GM21737 (cell line): ENCODE data around the gene ARSG.

Experiments
- ATAC-seq: cut with Tn5 transposase; IDR thresholded peaks from one replicate; pipeline ENCODE4 v1.9.1; 2021; ENCODE audit warnings: mild to moderate bottlenecking, moderate library complexity; ENCODE audit not compliant: unreplicated experiment

The ARSG gene

DNA sequence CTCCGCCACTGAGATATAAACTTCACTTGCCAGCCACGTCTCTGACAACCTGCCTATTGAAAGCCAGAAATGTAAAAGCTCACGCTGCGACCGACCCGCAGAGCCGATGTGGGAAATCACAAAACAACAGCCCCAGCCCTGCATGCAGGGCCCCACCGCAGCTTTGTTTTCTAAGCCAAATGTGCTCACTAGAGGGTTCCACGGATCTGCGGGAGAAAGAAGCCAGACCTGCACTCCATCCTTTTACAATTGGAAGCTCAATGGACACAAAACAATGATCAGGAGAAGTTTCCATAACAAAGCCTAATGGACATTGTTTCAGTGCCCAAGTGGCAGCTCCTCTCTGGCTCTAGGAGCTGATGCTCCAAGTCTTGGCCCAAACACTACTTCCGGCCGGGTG lies 132.9 kb downstream of the ARSG start:
- ATAC-seq = no peak

DNA sequence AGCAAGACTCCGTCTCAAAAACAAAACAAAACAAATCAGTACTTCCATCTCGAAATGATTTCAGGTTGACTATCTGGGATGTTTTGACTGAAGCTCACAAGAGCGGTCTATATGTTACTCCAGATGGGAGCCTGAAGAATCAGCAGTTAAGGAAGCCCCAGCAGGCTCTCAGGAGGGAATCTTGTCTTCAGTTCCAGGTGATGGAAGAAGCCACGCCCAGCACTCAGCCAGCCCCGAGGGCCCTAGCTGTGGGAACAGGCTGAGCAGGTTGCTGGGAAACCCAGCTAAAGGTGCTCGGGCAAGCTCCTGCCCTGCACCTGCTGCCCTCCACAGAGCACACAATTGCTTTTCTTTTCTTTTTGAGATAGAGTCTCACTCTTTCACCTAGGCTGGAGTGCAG lies 133.6 kb downstream of the ARSG start:
- no peak for ATAC-seq

DNA sequence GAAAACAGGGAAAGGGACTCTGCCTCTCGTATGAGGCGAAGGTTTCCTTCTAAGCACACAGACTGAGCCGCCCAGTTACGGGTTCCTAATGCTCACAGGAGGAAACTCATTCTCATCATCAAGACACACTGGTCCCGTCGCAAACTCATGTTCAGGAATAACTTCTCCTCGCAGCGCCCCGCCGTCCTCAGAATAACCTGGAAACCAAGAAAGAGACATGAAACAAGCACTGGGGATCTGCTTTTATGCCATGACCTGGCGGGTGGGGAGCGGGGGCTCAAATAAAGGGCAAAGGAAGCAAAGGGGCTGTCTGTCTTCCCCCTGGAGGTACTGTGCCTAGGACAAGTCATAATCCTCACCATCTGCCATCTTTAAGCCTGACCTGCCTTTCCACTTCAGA lies 134.7 kb downstream of the ARSG start:
- ATAC-seq = no peak

DNA sequence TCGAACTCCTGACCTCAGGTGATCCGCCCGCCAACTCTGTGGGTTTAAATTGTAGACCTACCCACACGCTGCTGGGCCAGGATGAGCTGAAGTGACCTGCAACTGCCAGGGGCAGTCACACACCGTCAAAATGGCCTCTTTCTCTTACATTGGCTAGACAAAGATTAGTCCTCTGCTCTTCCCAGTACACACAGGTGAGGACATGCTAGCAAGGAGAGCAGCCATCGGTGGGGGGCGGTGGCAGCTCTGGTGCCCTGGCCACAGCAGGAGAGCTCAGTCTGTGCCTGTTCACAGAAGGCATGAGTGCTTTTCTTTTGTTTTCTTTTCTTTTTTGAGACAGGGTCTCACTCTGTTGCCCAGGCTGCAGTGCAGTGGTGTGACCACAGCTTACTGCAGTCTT lies 136.3 kb downstream of the ARSG start:
- ATAC-seq = no peak

DNA sequence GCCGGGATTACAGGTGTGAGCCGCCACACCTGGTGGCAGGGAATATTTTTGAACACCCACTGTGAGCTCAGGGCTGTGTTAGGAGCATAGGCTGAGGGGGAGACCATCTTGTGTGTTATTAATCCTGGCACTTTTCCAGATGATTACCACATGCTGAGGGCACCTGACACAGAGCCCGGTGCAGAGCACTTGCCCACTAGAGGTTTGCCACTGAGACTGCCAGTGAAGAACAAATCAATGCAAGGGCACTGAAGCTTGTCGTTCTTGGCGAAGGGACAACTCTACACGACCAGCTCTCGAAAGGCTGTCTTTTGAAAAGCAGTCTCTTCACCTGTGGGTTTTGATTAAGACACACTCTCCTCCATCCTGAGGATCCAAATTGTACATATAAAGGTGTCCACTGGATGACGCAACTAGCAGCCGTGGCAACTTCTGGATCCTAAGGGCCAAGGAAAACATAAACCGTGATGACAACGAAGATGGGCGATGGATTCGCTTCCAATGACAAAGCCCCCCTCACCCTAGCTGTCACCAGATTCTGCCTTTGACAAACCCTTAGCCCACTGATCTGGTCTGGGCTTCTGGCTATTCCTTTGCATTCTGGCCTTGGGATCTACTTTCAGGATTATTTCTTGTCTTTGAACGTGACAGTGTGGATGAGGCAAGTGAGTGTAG lies 137.3 kb downstream of the ARSG start:
- no peak for ATAC-seq

DNA sequence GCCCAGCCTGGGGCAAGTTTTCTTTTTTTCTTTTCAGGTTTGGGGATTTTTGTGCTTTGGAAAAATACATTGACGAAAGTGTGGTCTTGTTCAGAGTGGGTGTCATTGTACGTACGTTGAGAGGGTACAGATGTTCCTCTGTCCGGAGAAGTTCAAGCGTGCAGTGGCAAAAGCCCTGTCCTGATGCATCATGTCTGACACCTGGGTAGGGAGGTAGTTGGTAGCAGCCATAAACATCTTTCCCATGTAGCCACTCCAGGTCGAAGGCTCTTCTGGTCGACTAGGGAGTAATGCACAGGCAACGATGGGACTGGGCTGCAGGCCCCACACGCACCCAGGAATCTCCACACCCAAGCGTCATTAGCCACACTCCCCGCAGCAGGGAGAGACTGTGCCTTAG lies 138.6 kb downstream of the ARSG start:
- ATAC-seq = no peak

DNA sequence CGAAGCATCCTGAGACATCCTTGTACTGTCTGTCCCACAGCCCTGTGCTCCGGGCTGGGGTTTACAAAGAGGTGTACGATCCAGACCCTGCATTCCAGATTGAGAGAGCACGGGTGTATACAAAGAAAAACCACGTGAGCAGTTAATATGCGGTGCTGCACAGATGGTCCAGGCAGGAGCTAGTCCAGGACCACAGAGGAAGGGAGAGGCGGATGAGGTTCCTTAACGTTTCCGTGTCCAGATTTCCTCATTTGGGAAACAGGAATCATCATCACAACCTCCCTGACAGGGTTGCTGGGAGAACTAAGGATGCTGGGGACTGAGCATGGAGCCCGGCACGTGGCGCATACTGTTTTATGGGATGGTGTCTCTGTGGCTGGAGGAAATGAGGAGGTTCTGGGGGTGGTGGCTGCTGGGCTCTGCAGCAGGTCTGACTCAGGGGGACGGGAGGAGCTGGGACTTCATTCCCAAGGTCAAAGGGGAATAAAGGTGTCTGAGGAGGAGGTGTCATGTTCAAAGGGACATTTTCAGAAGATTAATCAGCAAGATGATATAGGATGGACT lies 139.8 kb downstream of the ARSG start:
- no peak for ATAC-seq

DNA sequence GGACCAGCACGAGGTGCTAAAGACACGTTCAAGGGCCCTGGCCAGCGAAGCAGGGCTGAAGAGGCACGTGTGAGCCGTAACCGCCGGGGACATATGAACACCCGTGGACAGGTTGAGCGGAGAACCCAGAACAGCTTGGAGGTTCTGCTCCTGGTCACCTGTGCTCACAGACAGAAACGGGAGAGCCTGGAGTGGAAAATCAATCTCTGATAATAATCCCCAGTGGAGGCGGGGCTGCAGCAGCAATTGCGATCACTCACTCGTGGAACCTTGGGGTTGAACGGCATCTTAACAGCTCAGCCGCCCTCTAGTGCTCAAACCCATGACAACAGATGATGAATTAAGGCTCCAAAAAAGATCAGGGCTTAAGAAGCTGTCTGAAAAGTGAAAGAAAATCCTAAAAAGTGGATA lies 140.4 kb downstream of the ARSG start:
- no peak for ATAC-seq

DNA sequence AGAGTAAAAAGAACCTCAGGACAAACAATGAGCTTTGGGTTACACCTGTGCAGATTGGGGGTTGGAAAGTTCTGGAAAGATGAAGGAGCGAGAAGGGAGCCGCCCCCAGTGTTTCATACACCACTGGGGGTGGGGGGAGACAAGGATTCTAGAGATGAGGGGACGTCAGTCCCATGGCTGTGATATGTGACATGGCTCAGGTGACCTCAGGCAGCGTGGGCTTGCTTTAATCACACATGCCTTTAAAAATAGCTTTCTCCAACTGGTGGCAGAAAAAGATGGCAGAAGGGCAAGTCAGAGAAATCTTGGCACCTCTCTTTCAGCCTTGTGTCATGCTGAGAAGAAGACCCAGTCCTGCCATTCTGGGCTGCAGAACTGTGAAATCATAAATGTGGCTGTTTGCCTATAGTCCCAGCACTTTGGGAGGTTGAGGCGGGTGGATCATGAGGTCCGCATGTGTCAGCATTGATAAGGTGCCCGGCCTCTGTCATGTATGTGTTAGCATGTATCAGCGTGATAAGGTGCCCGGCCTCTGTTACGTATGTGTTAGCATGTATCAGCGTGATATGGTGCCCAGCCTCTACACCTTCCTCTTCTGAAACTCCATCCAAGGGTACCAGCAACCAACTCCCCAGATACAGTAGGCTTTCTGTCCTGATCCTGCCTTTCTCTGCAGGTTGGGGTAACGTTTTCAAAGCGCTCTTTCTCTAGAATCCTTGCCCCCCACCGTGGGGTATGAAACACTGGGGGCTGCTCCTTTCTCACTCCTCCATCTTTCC lies 141.0 kb downstream of the ARSG start:
- ATAC-seq = no peak

DNA sequence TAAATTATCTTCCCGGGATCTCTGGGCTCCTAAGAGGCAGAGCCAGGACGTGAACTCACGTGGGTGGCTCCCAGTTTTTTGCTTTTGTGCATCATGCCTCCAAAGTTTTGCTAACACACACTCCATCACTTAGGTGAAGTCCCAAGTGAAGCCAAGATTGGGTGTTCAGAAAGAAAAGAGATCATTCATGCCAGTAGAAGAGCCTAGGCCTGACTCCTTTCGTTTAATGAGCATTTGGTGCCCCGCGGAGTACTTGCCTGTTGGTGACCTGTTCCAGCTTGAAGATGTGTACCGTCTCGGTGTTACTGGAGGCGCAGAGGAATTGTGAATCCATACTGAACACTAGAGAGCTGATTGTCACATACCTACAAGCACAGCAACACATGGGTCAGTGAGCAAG lies 141.9 kb downstream of the ARSG start:
- no peak for ATAC-seq

DNA sequence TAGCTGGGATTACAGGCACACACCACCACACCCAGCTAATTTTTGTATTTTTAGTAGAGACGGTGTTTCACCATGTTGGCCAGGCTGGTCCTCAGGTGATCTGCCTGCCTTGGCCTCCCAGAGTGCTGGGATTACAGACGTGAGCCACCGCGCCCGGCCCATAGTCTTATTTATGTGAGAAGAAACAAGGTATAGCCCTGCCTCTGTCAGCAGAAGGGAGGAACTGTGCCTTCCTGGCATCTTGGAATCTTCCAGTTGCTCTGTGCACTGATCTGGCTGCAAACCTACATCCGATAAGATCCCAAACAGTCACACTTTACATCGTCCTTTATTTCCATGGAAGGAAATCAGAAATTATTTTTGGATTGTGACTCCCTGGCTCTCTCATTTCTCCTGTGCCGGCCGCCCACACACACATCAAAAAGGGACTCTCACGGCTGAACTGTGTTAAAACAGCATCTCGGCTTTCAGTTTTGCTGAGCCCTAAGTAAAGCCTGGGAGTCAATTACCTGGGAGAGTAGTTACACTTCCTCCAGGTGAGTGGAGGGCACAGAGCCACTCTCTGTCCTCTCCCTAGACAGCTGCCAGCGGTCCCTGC lies 142.7 kb downstream of the ARSG start:
- ATAC-seq = no peak

DNA sequence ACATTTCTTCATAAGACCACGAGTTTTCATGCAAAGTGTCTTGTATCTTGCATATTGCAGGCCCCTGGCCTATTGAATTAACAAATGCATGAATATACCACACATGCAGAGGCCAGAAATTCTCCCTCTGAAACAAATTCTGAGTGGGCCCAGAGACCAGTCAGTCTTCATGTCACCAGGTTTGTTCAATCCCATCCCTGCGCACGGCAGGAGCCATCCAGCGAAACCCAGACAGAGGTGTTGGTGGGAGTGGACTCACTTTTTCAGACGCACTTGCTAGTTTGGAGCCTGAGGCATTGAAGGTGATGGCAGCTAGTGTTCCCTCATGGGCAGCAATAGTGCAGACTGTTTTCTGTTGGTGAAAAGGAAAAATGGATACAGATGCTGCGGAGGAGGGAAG lies 144.1 kb downstream of the ARSG start:
- no peak for ATAC-seq

DNA sequence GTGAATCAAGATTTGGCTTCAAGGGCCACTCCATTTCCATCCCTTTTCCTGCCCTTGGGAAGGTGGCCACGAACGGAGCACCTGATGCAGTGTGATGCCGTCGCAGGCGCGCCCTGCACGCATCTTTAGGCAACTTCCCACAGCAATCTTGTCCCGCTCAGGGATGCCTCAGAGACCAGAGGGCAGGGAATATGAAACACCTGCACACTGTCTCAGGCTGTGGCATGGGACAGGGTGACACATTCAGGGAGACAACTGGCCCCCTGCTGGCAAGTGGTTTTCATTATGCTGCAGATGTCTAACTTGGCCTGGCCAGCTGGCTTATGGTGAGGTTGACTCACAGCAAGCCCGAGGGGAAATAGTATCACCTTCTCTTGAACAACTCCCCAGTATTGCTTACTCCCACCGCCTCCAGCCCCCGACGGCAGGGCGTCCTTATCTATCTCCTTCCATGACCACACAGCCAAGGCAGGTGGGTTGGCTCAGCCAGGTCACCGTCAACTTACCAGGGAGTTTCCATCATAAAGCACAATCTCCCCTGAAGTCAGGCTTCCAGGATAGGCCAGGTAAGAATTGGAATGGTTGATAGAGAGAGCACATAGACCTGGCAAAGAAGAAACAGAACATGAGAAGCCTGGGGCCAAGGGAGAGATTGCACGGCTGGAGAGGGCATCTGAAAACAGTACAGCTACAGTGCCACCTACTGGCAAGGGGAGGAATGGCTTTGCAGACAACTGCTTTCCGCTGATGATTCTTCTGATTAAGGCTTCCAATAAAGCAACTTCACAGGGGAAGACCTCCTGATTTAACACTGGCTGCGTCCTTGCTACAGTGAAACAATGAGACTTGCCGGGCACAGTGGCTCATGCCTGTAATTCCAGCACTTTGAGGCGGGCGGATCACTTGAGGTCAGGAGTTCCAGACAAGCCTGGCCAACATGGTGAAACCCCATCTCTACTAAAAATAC lies 144.9 kb downstream of the ARSG start:
- ATAC-seq = peak; percentile 36

DNA sequence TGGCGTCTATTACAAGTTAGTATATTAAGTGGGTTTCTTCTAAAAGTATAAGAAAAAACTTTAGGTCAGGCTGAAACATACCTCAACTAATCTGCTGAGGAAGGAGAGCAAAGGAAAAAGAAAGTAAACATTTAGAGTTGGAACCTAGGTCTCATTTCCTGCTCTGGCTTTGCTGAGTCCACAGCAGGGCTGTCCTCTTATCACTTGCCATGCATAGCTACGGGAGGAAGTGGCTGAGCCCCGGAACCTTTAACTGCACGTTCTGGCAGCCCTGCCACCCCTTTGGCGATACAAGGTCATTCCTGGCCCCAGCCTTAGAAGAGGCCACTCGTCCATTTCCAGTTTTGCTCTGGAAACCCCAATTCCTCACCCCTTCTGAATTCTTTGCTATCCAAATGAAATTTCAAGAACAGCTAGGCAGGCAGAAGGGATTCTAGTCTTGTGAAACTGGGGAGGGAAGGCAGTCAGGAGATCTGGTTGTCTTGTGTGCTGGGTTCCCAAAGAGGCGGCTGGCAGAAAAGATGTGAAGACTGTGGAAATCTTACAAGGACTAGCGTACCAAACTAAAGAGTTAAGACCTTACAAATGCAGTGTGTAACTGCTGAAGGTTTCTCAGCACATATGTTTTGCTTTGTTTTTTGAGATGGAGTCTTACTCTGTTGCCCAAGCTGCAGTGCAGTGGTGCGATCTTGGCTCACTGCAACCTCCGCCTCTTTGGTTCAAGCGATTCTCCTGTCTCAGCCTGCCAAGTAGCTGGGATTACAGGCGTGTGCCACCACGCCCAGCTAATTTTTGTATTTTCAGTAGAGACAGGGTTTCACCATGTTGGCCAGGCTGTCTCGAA lies 146.9 kb downstream of the ARSG start:
- ATAC-seq = peak; percentile 82

DNA sequence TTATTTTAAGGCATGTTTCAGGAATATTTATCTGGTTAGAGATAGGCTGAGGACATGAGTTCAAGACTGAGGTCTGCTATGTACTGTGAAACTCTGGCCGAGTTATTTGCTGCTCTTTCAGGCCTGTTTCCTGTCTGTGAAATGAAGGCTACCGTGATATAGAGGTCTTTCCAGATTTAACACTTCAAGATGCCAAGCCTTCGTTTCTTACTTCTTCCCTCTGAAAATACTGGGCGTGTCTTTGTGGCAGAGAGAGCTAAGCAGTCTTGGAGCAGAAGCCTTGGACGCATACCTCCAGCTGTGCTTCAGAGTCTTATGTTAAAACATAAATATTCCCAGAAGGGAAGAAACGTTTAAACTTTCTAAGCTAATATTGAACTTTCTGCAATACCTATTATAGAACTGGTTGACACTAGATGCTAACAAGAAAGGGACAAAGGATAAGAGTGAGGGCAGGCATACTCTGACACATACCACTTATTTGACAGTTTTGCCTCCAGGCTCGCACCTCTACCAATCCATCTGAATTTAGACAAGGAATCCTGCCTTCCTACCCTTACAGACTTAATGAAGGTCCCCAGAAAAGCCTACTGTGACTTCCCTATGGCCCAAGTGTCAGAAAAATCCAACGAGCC lies 148.5 kb downstream of the ARSG start:
- no peak for ATAC-seq

DNA sequence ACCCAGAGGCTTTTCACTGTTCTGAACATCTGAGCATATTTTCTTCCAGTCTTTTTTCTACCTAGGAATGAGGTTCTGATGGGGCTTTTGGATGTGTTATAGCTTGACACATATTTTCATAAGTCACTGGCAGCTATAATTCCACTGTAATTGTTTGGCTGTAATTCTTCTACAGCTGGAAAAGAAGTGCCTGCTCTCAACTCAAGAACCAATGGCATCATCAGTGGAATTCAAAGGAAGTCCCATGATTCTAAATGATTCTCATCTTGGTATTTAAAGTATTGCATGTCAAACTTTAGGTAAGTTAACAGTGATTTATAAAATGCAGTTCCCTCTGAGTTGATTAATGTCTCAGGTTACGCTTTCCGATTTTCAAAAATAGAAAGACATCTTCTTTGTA lies 149.2 kb downstream of the ARSG start:
- ATAC-seq = no peak

DNA sequence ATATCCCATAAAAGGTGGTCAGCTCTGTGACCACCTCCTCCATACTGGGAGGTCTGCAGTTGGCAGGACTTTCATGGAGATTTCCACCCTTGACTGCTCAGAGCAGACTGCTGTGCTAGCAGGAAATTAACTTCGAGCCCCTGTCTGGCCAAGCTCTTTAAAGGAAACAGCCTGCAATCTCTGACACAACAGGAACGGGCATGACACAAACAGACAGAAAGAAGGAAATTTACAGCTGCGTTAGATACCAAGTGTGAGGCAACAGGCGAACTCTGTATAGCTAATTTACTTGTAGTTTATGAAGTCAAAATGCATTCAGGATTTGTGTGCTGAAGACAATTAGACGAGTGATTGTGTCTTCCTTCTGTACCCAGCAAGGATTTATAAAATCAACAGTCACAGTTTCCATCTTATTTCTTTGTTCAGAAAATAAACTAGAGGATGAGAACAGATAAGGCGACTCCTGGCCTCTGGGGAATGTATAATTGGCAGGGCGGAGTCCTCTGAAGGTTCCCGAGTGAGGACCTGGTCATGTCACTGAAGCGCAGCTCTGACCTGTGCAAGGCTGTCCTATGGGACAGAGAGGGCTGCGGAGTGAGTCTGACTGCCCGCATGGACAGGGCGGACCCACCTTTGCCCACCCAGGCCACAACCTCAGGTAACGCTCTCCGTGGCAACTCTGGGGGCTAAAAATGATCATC lies 149.9 kb downstream of the ARSG start:
- ATAC-seq = no peak

DNA sequence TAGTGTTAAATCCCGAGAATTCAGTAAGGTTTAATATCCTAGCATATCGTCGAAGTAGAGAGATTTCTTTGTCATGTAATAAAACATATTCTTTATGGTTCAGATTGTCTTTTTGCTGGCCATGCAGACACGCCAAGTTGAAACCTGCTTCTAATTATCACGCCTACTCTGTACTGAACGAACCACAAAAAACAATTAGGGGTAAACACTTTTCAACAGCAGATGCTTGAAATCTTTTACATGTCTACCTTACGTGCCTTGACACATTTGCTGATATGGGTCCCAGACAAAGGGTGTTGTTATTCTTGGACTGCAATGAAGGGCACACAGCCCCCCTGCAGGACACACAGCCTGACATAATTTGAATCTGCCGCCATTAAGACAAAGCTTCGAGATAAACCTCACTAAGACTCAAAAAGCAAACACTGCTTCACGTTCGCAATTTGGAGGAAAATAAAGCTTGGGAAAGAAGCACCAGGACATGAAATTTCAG lies 152.7 kb downstream of the ARSG start:
- ATAC-seq = no peak

DNA sequence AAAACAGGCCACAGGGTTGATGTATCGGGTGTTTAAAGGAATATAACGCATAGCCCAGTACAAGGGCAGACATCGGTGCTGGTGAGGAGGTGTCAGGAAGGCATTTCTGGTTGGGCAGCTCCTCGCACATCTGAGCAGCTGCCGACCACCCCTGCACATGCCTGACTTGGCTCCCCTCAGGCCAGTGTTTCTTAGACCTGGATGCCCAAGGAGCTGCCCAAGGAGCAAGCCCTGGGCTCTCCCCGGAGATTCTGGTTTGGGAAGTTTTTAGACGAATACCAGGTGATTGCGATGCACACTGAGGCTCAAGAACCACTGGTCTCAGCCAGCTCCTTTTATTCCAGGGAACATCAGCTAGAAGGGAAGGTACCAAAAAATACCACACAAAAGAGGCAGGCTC lies 154.4 kb downstream of the ARSG start:
- ATAC-seq = no peak
